Loucy (cell line): ENCODE results near the gene MYT1.

Experiments
- H2AFZ ChIP-seq: fragments of 200-600 bp; sonication (generic); 2 replicates; pipeline ENCODE4 v1.6.0; 2016; ENCODE audit warnings: antibody characterized with exemption, mild to moderate bottlenecking, low read length, moderate library complexity
- H3F3A ChIP-seq: fragments of 200-600 bp; 2 replicates; pipeline ENCODE4 v1.6.0; 2016; ENCODE audit warnings: antibody characterized with exemption, low read depth, mild to moderate bottlenecking
- H3K27me3 ChIP-seq: fragments of 200-600 bp; sonication (generic); 2 replicates; pipeline ENCODE4 v1.6.1; 2014; ENCODE audit warnings: low read length, mild to moderate bottlenecking; ENCODE audit not compliant: insufficient read depth, poor library complexity, severe bottlenecking
- H3K36me3 ChIP-seq: fragments of 200-600 bp; sonication (generic); 2 replicates; pipeline ENCODE4 v1.6.1; 2016; ENCODE audit warnings: low read length; ENCODE audit not compliant: insufficient read depth
- H3K4me1 ChIP-seq: fragments of 200-600 bp; sonication (generic); 2 replicates; pipeline ENCODE4 v1.5.1; 2014; ENCODE audit warnings: low read length, mild to moderate bottlenecking; ENCODE audit not compliant: insufficient read depth, poor library complexity, severe bottlenecking
- H3K4me2 ChIP-seq: fragments of 200-600 bp; sonication (generic); 2 replicates; pipeline ENCODE4 v1.6.0; 2014; ENCODE audit warnings: antibody characterized with exemption, low read length, low read depth, mild to moderate bottlenecking; ENCODE audit not compliant: poor library complexity, severe bottlenecking
- H3K4me3 ChIP-seq: fragments of 200-600 bp; sonication (generic); 2 replicates; pipeline ENCODE4 v1.5.1; 2014; ENCODE audit warnings: low read length, mild to moderate bottlenecking, mixed read lengths; ENCODE audit not compliant: poor library complexity, severe bottlenecking
- H3K79me2 ChIP-seq: fragments of 200-600 bp; sonication (generic); 2 replicates; pipeline ENCODE4 v1.6.1; 2014; ENCODE audit warnings: low read length; ENCODE audit not compliant: insufficient read depth
- H3K9ac ChIP-seq: fragments of 200-600 bp; sonication (generic); 2 replicates; pipeline ENCODE4 v1.6.0; 2014; ENCODE audit warnings: mild to moderate bottlenecking, low read depth, low read length, moderate library complexity; ENCODE audit not compliant: poor library complexity, severe bottlenecking
- H3K9me2 ChIP-seq: fragments of 200-600 bp; sonication (generic); replicated peaks from 2 replicates; pipeline ENCODE4 v1.6.1; 2016; ENCODE audit warnings: low read depth, low read length, mixed read lengths
- H3K9me3 ChIP-seq: fragments of 200-600 bp; sonication (generic); 2 replicates; pipeline ENCODE4 v1.6.1; 2014; ENCODE audit warnings: mild to moderate bottlenecking, antibody characterized with exemption, low read length, low read depth; ENCODE audit not compliant: insufficient read depth
- H4K20me1 ChIP-seq: fragments of 200-600 bp; sonication (generic); 2 replicates; pipeline ENCODE4 v1.6.0; 2014; ENCODE audit warnings: antibody characterized with exemption, low read length, mild to moderate bottlenecking; ENCODE audit not compliant: insufficient read depth, poor library complexity, severe bottlenecking
- CTCF ChIP-seq: fragments of 200-600 bp; sonication (generic); conservative IDR thresholded peaks from 2 replicates; pipeline ENCODE4 v1.5.1; 2014; ENCODE audit warnings: mild to moderate bottlenecking, antibody characterized with exemption, low read length
- EZH2phosphoT487 ChIP-seq: fragments of 200-600 bp; IDR thresholded peaks from 2 replicates; pipeline ENCODE4 v1.6.1; 2018; ENCODE audit warnings: antibody characterized with exemption, mild to moderate bottlenecking, moderate library complexity, borderline replicate concordance

The MYT1 gene

GRCh38 chr20:64273109-64273508, 108.9 kb downstream of the MYT1 start:
- Histone ChIP-seq H3K4me1 (no peaks in the 10 kb centered on the region), H3K36me3 (peaks cover 3% of the 10 kb centered on the region; the same call in 1 of the 2 replicates), H3F3A (no peaks in the 10 kb centered on the region), H3K27me3 (no peaks in the 10 kb centered on the region), H4K20me1 (no peaks in the 10 kb centered on the region), H3K4me3 (no peak overlapping the region), H3K79me2 (no peaks in the 10 kb centered on the region), H3K9me3 (peaks cover 6% of the 10 kb centered on the region; the same call in 1 of the 2 replicates), H2AFZ (no peak overlapping the region), H3K9ac (no peak overlapping the region), H3K4me2 (no peak overlapping the region), H3K9me2 (no peaks in the 10 kb centered on the region)
- TF ChIP-seq EZH2phosphoT487 (no peak), CTCF (no peak)

GRCh38 chr20:64276817-64277216, 112.6 kb downstream of the MYT1 start:
- peaks cover 22% of the 10 kb centered on the region; the same call in 1 of the 2 replicates for H3K9me3 ChIP-seq
- no peaks in the 10 kb centered on the region for H3F3A ChIP-seq
- H3K4me2 ChIP-seq, result no peak overlapping the region
- no peaks in the 10 kb centered on the region for H4K20me1 ChIP-seq
- no peak overlapping the region for H3K4me3 ChIP-seq
- TF ChIP-seq EZH2phosphoT487 (no peak), CTCF (no peak)
- H3K27me3 ChIP-seq, result no peaks in the 10 kb centered on the region
- peaks cover 3% of the 10 kb centered on the region; the same call in 1 of the 2 replicates for H3K36me3 ChIP-seq
- H3K4me1 ChIP-seq, result no peaks in the 10 kb centered on the region
- H3K79me2 ChIP-seq, result no peaks in the 10 kb centered on the region
- H2AFZ ChIP-seq, result no peak overlapping the region
- no peak overlapping the region for H3K9ac ChIP-seq
- H3K9me2 ChIP-seq, result no peaks in the 10 kb centered on the region

GRCh38 chr20:64277571-64278316, 113.5 kb downstream of the MYT1 start:
- Histone ChIP-seq H3K4me1 (no peaks in the 10 kb centered on the region), H3K9me2 (no peaks in the 10 kb centered on the region)

More at GRCh38 chr20:64277571-64278316, 113.5 kb downstream of the MYT1 start:
- no peaks in the 10 kb centered on the region for H4K20me1 ChIP-seq
- no peak overlapping the region for H2AFZ ChIP-seq
- H3K79me2 ChIP-seq, result no peaks in the 10 kb centered on the region
- no peak for TF ChIP-seq EZH2phosphoT487
- no peak for TF ChIP-seq CTCF
- peaks cover 3% of the 10 kb centered on the region; the same call in 1 of the 2 replicates for H3K36me3 ChIP-seq
- H3K9ac ChIP-seq, result no peak overlapping the region
- H3F3A ChIP-seq, result no peaks in the 10 kb centered on the region
- no peak overlapping the region for H3K4me2 ChIP-seq
- no peaks in the 10 kb centered on the region for H3K27me3 ChIP-seq
- H3K9me3 ChIP-seq, result peaks cover 27% of the 10 kb centered on the region; the same call in 1 of the 2 replicates
- no peak overlapping the region for H3K4me3 ChIP-seq
